Stomach (tissue), 9 donors: Measurements from ENCODE around the gene EMILIN1. TPM values are rescaled to one million over a fixed set of nuclear protein-coding genes. Genes with fewer than 3 reads are reported as not detected.

Experiments
- DNase-seq, 2 donors: peaks; one replicate each; pipeline versions ENCODE4 v3.0.0 to v3.0.0-alpha.2; 2013 to 2019
- H3K27ac ChIP-seq, 5 donors: fragments of 200-600 bp in 4 of 5; sonication (generic) in 4 of 5; one replicate each; pipeline ENCODE4 v1.5.1; 2013 to 2019; ENCODE audit warnings: mild to moderate bottlenecking in 1 of 5, moderate library complexity in 1 of 5
- H3K27me3 ChIP-seq, 3 donors: fragments of 200-600 bp; sonication (generic); one replicate each; pipeline ENCODE4 v1.5.1; 2017 to 2019; ENCODE audit warnings: mixed run types in 1 of 3
- H3K36me3 ChIP-seq, 4 donors: fragments of 200-600 bp; sonication (generic); 1 replicate in 3 of 4; 2 replicates in 1 of 4; pipeline ENCODE4 v1.5.1; 2016 to 2019
- H3K4me1 ChIP-seq, 4 donors: fragments of 200-600 bp; sonication (generic); one replicate each; pipeline ENCODE4 v1.5.1; 2016 to 2019
- H3K4me3 ChIP-seq, 4 donors: fragments of 200-600 bp; sonication (generic) in 3 of 4; one replicate each; pipeline ENCODE4 v1.5.1; 2016 to 2019; ENCODE audit warnings: mild to moderate bottlenecking in 1 of 4
- H3K9me3 ChIP-seq, 4 donors: fragments of 200-600 bp; sonication (generic); one replicate each; pipeline ENCODE4 v1.5.1; 2016 to 2019
- CTCF ChIP-seq, 7 experiments: fragments of 450-650 bp in 4 of 7; fragments of 200-600 bp in 3 of 7; sonication (generic) in 3 of 7; IDR thresholded peaks; one replicate each; pipeline ENCODE4 v1.5.1; 2016 to 2019; ENCODE audit warnings: antibody characterized with exemption in 7 of 7, control low read depth in 2 of 7, mild to moderate bottlenecking in 1 of 7
- EP300 ChIP-seq: sonication (generic); formaldehyde crosslinking; IDR thresholded peaks from one replicate; pipeline ENCODE4 v1.6.1; 2017; ENCODE audit warnings: antibody characterized with exemption
- POLR2A ChIP-seq, 4 donors: fragments of 450-650 bp; IDR thresholded peaks; one replicate each; pipeline ENCODE4 v1.6.1; 2016; ENCODE audit warnings: antibody characterized with exemption in 4 of 4, control low read depth in 2 of 4, mild to moderate bottlenecking in 1 of 4, moderate library complexity in 1 of 4
- POLR2AphosphoS5 ChIP-seq, 3 donors: sonication (generic); formaldehyde crosslinking; IDR thresholded peaks; one replicate each; pipeline ENCODE4 v1.6.1; 2016; ENCODE audit warnings: antibody characterized with exemption in 3 of 3
- WGBS, 5 donors: extraction: QIAGEN DNeasy Blood & Tissue Kit in 3 of 5; methylation state at CpG; one replicate each; pipeline versions ENCODE4 v1.1.5 to v1.1.7; 2013 to 2018; 5-methylcytosine and 5-hydroxymethylcytosine counted together
- intact Hi-C: fragments of 100-400 bp; cut with DNase I; formaldehyde crosslinking; loops from one replicate; pipeline ENCODE4 v1.15.1; 2023; ENCODE audit warnings: low total_unique reads
- polyA plus RNA-seq, 3 donors: library from polyadenylated mRNA; stranded (reverse); fragments of 200-250 nt; gene quantifications; one replicate each; pipeline ENCODE4 v1.2.3, GENCODE V29; 2013
- total RNA-seq, 5 donors: library from RNA; depleted of rRNA; stranded (reverse); fragments of >200 nt; gene quantifications; one replicate each; pipeline versions ENCODE4 v1.1.0 to v1.2.3, GENCODE V29; 2014 to 2016
- donor health status: healthy with polysubstance abuse.
- donor health status: Bipolar disorder and iron deficiency.
- donor health status: healthy.

Gene EMILIN1
- total and polyA plus RNA-seq, 8 donors: 17.5 to 208 (median 52.1) TPM

- no peak overlapping the region for H3K4me3 ChIP-seq
- intact Hi-C loops: no loop called here
- no peaks in the 10 kb centered on the region for H3K27me3 ChIP-seq
- H3K4me1 ChIP-seq: peaks cover 6 to 24% (median 18%) of the 10 kb centered on the region in 4 donors
- WGBS, 5 donors: 92 to 95% (median 95%) methylated on average over 11 of the region's 11 CpGs
- H3K36me3 ChIP-seq: peaks cover 16 to 69% (median 65%) of the 10 kb centered on the region in 4 donors
- H3K27ac ChIP-seq: no peak overlapping the region
- H3K9me3 ChIP-seq: no peaks in the 10 kb centered on the region
- TF ChIP-seq POLR2A (IDR thresholded peaks at IDR 0.05) (no peak), CTCF (IDR thresholded peaks at IDR 0.05) (no peak), EP300 (no peak), POLR2AphosphoS5 (IDR thresholded peaks at IDR 0.05) (no peak)
- no peak for DNase-seq
Observed at GRCh38 chr2:27054721-27055120, 23.7 kb upstream of the EMILIN1 start.

- TF ChIP-seq POLR2AphosphoS5 (IDR thresholded peaks at IDR 0.05) (no peak), POLR2A (IDR thresholded peaks at IDR 0.05) (no peak), EP300 (no peak), CTCF (IDR thresholded peaks at IDR 0.05) (no peak)
- H3K4me3 ChIP-seq: no peak overlapping the region
- DNase-seq: no peak
- 80 to 92% (median 87%) methylated on average over 6 of the region's 6 CpGs for WGBS, 5 donors
- peaks cover 2 to 14% (median 7%) of the 10 kb centered on the region in 4 donors for H3K4me1 ChIP-seq
- no peaks in the 10 kb centered on the region for H3K27me3 ChIP-seq
- intact Hi-C loops: no loop called here
- H3K9me3 ChIP-seq: no peaks in the 10 kb centered on the region
- H3K27ac ChIP-seq: no peak overlapping the region
- peaks cover 16 to 81% (median 79%) of the 10 kb centered on the region in 4 donors for H3K36me3 ChIP-seq
Observed at GRCh38 chr2:27057184-27057583, 21.2 kb upstream of the EMILIN1 start.

- no peak overlapping the region for H3K27ac ChIP-seq
- H3K27me3 ChIP-seq: no peaks in the 10 kb centered on the region
- no peak for TF ChIP-seq POLR2AphosphoS5 (IDR thresholded peaks at IDR 0.05)
- no peak for TF ChIP-seq EP300
- TF ChIP-seq POLR2A (IDR thresholded peaks at IDR 0.05): no peak
- TF ChIP-seq CTCF (IDR thresholded peaks at IDR 0.05): no peak
- WGBS, 5 donors: 88 to 94% (median 89%) methylated on average over 10 of the region's 10 CpGs
- no peaks in the 10 kb centered on the region for H3K9me3 ChIP-seq
- no peak overlapping the region for H3K4me3 ChIP-seq
- H3K4me1 ChIP-seq: peaks cover 0 to 4% (median 0%) of the 10 kb centered on the region in 4 donors
- peaks cover 16 to 84% (median 81%) of the 10 kb centered on the region in 4 donors for H3K36me3 ChIP-seq
- no peak for DNase-seq
- intact Hi-C loops: no loop called here
Observed at GRCh38 chr2:27058210-27058609, 20.2 kb upstream of the EMILIN1 start.

GRCh38 chr2:27059141-27059820, 19.1 kb upstream of the EMILIN1 start:
- peaks cover 0 to 5% (median 2%) of the 10 kb centered on the region in 4 donors for H3K4me1 ChIP-seq
- no peaks in the 10 kb centered on the region for H3K9me3 ChIP-seq
- intact Hi-C loops: no loop called here
- H3K4me3 ChIP-seq: no peak overlapping the region
- DNase-seq: no peak
- no peak overlapping the region for H3K27ac ChIP-seq
- TF ChIP-seq POLR2AphosphoS5 (IDR thresholded peaks at IDR 0.05) (no peak), EP300 (no peak), CTCF (IDR thresholded peaks at IDR 0.05) (no peak), POLR2A (IDR thresholded peaks at IDR 0.05) (no peak)
- H3K36me3 ChIP-seq: peaks cover 11 to 73% (median 70%) of the 10 kb centered on the region in 4 donors
- 72 to 85% (median 83%) methylated on average over 8 to 15 of the region's 15 CpGs for WGBS, 5 donors
- no peaks in the 10 kb centered on the region for H3K27me3 ChIP-seq
